Endothelial cell of umbilical vein (primary cell): ENCODE results near the gene C12orf42. TPM values are rescaled to one million over a fixed set of nuclear protein-coding genes. Genes with fewer than 3 reads are reported as not detected.

Experiments
- BruUV-seq: library from RNA; stranded (reverse); fragments of 400-500 nt; replicated peaks from 2 replicates; lab custom pipeline; 2021; lab: Mats Ljungman, UMichigan
- CTCF ChIA-PET: fragments of 300-600, 350-600 bp; sonication (Branson Sonifier 250); formaldehyde crosslinking; loops from one replicate; lab custom pipeline; 2021; ENCODE audit warnings: antibody characterized with exemption, inconsistent platforms; lab: Charles Lee
- POLR2A ChIA-PET: fragments of 300-600, 350-600 bp; sonication (Branson Sonifier 250); formaldehyde crosslinking; loops from one replicate; lab custom pipeline; 2021; ENCODE audit warnings: antibody characterized with exemption, inconsistent platforms; lab: Charles Lee
- DNase-seq: peaks from one replicate; pipeline ENCODE4 v3.0.0-alpha.2; 2011; ENCODE audit warnings: low read depth, low spot score
- FAIRE-seq: peaks from 2 replicates; lab custom pipeline; 2011; peaks lifted over from hg19 to GRCh38; lab: Jason Lieb, UNC
- H2AFZ ChIP-seq: 2 replicates; pipeline ENCODE4 v1.6.0; 2012; ENCODE audit warnings: low read depth, low read length, control low read depth, inconsistent platforms
- H3K27ac ChIP-seq: 2 replicates; pipeline ENCODE4 v1.5.1; 2011; ENCODE audit warnings: low read depth, mild to moderate bottlenecking, control low read depth, low read length, moderate library complexity; ENCODE audit not compliant: insufficient read depth
- H3K27me3 ChIP-seq, 2 experiments: 2 replicates each; pipeline versions ENCODE4 v1.6.0 to v1.6.1; 2011; ENCODE audit warnings: low read length in 2 of 2, mixed read lengths in 1 of 2; ENCODE audit not compliant: control insufficient read depth in 2 of 2, insufficient read depth in 2 of 2
- H3K36me3 ChIP-seq, 2 experiments: 2 replicates in 1 of 2; 3 replicates in 1 of 2; pipeline ENCODE4 v1.5.1; 2011; ENCODE audit warnings: low read length in 2 of 2, mild to moderate bottlenecking in 1 of 2, moderate library complexity in 1 of 2; ENCODE audit not compliant: control insufficient read depth in 2 of 2, insufficient read depth in 2 of 2; ENCODE audit errors: extremely low read depth in 1 of 2
- H3K4me1 ChIP-seq: 3 replicates; pipeline ENCODE4 v1.5.1; 2011; ENCODE audit warnings: mild to moderate bottlenecking, low read length; ENCODE audit not compliant: control insufficient read depth, insufficient read depth; ENCODE audit errors: extremely low read depth
- H3K4me2 ChIP-seq: 2 replicates; pipeline ENCODE4 v1.6.1; 2011; ENCODE audit warnings: low read length, control low read depth, mixed read lengths; ENCODE audit not compliant: insufficient read depth
- H3K4me3 ChIP-seq, 3 experiments: fragments of 200-600 bp in 1 of 3; sonication (generic), shearing (Covaris generic) in 1 of 3; replicated peaks in 1 of 3; 2 replicates each; pipeline ENCODE4 v1.5.1; 2011 to 2016; ENCODE audit warnings: control low read depth in 3 of 3, low read length in 3 of 3, mild to moderate bottlenecking in 2 of 3, inconsistent platforms in 1 of 3, low read depth in 1 of 3, moderate library complexity in 1 of 3; ENCODE audit not compliant: insufficient read depth in 1 of 3
- H3K79me2 ChIP-seq: 2 replicates; pipeline ENCODE4 v1.6.0; 2012; ENCODE audit warnings: low read length, inconsistent platforms; ENCODE audit not compliant: control insufficient read depth, insufficient read depth
- H3K9ac ChIP-seq: replicated peaks from 2 replicates; pipeline ENCODE3; 2011; ENCODE audit warnings: low read length, control low read depth; ENCODE audit not compliant: insufficient read depth; ENCODE audit errors: extremely low read depth
- H3K9me1 ChIP-seq: replicated peaks from 3 replicates; pipeline ENCODE4 v1.6.0; 2011; ENCODE audit warnings: mild to moderate bottlenecking, low read length; ENCODE audit not compliant: control insufficient read depth, insufficient read depth; ENCODE audit errors: extremely low read depth
- H3K9me3 ChIP-seq: replicated peaks from 2 replicates; pipeline ENCODE4 v1.5.1; 2012; ENCODE audit warnings: low read length, inconsistent platforms; ENCODE audit not compliant: control insufficient read depth, insufficient read depth
- H4K20me1 ChIP-seq: replicated peaks from 2 replicates; pipeline ENCODE3; 2011; ENCODE audit warnings: mild to moderate bottlenecking, low read length; ENCODE audit not compliant: control insufficient read depth, insufficient read depth; ENCODE audit errors: extremely low read depth
- CTCF ChIP-seq, 2 donors: IDR thresholded peaks; 1 replicate in 1 of 2; 2 replicates in 1 of 2; pipeline ENCODE4 v1.5.1; 2011; ENCODE audit warnings: low read length in 2 of 2, mild to moderate bottlenecking in 2 of 2, moderate library complexity in 2 of 2, control low read depth in 1 of 2, inconsistent platforms in 1 of 2, low read depth in 1 of 2; ENCODE audit not compliant: insufficient read depth in 1 of 2; ENCODE audit errors: extremely low read depth in 1 of 2
- EZH2 ChIP-seq: IDR thresholded peaks from 2 replicates; pipeline ENCODE4 v1.6.1; 2012; ENCODE audit warnings: borderline replicate concordance, low read depth, mild to moderate bottlenecking, moderate library complexity, low read length, inconsistent platforms; ENCODE audit not compliant: severe bottlenecking
- FOS ChIP-seq: IDR thresholded peaks from 2 replicates; pipeline ENCODE4 v1.6.1; 2011; ENCODE audit warnings: mild to moderate bottlenecking, low read length, moderate library complexity, borderline replicate concordance; ENCODE audit not compliant: insufficient read depth
- GATA2 ChIP-seq: IDR thresholded peaks from 2 replicates; pipeline ENCODE4 v1.7.0; 2011; ENCODE audit warnings: low read depth, mild to moderate bottlenecking, moderate library complexity, mixed read lengths, low read length; ENCODE audit not compliant: insufficient read length, insufficient read depth
- JUN ChIP-seq: IDR thresholded peaks from 2 replicates; pipeline ENCODE4 v1.6.1; 2011; ENCODE audit warnings: borderline replicate concordance, low read depth; ENCODE audit not compliant: insufficient read length, insufficient read depth
- MYC ChIP-seq: IDR thresholded peaks from one replicate; pipeline ENCODE4 v1.6.1; 2011; ENCODE audit warnings: mild to moderate bottlenecking, low read depth, low read length
- POLR2A ChIP-seq: IDR thresholded peaks from 2 replicates; pipeline ENCODE4 v1.6.1; 2012; ENCODE audit warnings: low read depth, mild to moderate bottlenecking, control low read depth, low read length
- POLR2AphosphoS5 ChIP-seq: IDR thresholded peaks from 2 replicates; pipeline ENCODE4 v1.6.1; 2012; ENCODE audit warnings: low read depth, mild to moderate bottlenecking, control low read depth, low read length, moderate library complexity; ENCODE audit not compliant: insufficient read depth
- dilution Hi-C: fragments of 300-500 bp; cut with MboI; formaldehyde crosslinking; loops from one replicate; pipeline ENCODE4 v1.15.0; 2019; ENCODE audit warnings: low sequenced_read_pairs; ENCODE audit not compliant: extremely low pct_ligation_motif_present
- intact Hi-C: fragments of 100-400 bp; cut with micrococcal nuclease; formaldehyde crosslinking; loops from one replicate; pipeline ENCODE4 v1.10.0; 2022
- polyA plus RNA-seq, 4 experiments: library from polyadenylated mRNA; depleted of rRNA in 3 of 4; stranded (reverse) in 3 of 4; unstranded in 1 of 4; fragments of >200 nt; gene quantifications; 2 replicates each; pipeline versions ENCODE4 v1.2.1 to v1.2.3, GENCODE V29; 2011 to 2012; ENCODE audit warnings: missing spikeins in 1 of 4
- total RNA-seq: library from RNA; stranded (reverse); gene quantifications from 2 replicates; pipeline ENCODE4 v1.2.3, GENCODE V29; 2021
- TF ChIP-seq, protein P1 (sequence below): IDR thresholded peaks from 2 replicates; pipeline ENCODE4 v1.6.1; 2011; ENCODE audit not compliant: insufficient read depth, insufficient read length

The C12orf42 gene
- total and polyA plus RNA-seq, 2 donors (not counting 3 experiments of a cell fraction or from before 2014, with no cell fraction given) = not detected

DNA sequence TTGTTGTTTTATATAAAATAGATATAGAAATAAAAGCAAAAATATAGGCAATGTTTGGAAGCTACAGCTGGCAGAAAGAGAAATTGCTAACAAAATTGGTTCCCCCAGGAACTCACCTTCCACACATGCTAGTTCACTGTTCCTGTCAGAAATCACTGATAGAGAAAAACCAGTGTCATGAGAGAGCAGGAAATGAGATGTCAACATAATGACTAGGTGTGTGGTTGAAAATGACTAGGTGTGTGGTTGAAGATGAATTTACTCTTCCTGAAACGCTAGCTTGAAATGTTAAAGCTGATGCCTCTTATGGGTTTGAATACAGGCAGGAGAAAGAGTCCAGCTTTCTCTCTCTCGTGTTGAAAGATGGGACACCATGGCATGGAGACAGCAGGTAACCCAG, 216.3 kb downstream of the C12orf42 start:
- Histone ChIP-seq H2AFZ (no peak overlapping the region), H3K27me3 (no peaks in the 10 kb centered on the region), H3K36me3 (no peaks in the 10 kb centered on the region), H3K27ac (no peak overlapping the region), H3K4me3 (no peak overlapping the region), H3K79me2 (no peaks in the 10 kb centered on the region), H3K4me1 (no peaks in the 10 kb centered on the region), H3K9me1 (no peaks in the 10 kb centered on the region), H3K9me3 (peaks cover 3% of the 10 kb centered on the region), H3K9ac (no peak overlapping the region), H4K20me1 (no peaks in the 10 kb centered on the region), H3K4me2 (no peak overlapping the region)
- dilution Hi-C loops = no loop called here
- ChIA-PET CTCF (no interaction called here), POLR2A (no interaction called here)
- intact Hi-C loops = no loop called here
- no peak for DNase-seq
- TF ChIP-seq EZH2 (no peak), CTCF (IDR thresholded peaks at IDR 0.05; ENCODE audit: extremely low read depth in 1 of 2, insufficient read depth in 1 of 2, low read depth in 1 of 2, low read length in 2 of 2) (no peak), GATA2 (no peak), FOS (no peak), POLR2A (no peak), MYC (no peak), POLR2AphosphoS5 (no peak), JUN (no peak)
- TF ChIP-seq, protein P1, sequence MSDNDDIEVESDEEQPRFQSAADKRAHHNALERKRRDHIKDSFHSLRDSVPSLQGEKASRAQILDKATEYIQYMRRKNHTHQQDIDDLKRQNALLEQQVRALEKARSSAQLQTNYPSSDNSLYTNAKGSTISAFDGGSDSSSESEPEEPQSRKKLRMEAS = no peak
- FAIRE-seq = no peak
- BruUV-seq = no TSS peak
